ENCODE results near the gene SRGAP2B.
"Not testable (repeated sequence)": the region's sequence is repeated elsewhere in the genome, so short reads cannot be mapped to it uniquely, and the experiment has no call there.

DNA sequence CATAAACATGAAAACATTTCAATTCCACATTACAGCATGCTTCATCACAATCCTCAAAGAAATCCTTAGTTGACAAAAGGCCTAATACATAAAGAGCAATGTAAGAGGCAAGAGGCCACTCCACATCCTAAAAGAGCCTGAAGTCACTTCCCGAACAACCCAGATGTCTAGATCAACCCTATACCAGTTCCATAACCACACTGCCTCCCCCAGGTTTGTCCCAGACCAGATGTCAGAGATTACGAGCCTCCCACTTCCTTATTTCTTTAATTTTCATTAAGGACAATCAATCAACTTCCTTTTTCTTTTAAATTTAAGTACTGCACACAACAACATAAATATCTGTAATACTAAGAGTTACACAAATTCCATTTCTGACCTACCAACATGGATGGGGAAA is 15.4 kb downstream of the SRGAP2B start:
- TF ChIP-seq, protein P1, sequence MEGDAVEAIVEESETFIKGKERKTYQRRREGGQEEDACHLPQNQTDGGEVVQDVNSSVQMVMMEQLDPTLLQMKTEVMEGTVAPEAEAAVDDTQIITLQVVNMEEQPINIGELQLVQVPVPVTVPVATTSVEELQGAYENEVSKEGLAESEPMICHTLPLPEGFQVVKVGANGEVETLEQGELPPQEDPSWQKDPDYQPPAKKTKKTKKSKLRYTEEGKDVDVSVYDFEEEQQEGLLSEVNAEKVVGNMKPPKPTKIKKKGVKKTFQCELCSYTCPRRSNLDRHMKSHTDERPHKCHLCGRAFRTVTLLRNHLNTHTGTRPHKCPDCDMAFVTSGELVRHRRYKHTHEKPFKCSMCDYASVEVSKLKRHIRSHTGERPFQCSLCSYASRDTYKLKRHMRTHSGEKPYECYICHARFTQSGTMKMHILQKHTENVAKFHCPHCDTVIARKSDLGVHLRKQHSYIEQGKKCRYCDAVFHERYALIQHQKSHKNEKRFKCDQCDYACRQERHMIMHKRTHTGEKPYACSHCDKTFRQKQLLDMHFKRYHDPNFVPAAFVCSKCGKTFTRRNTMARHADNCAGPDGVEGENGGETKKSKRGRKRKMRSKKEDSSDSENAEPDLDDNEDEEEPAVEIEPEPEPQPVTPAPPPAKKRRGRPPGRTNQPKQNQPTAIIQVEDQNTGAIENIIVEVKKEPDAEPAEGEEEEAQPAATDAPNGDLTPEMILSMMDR (IDR thresholded peaks at IDR 0.05; ENCODE audit: borderline replicate concordance, extremely low read depth, low read length, poor library complexity, severe bottlenecking) = not testable (repeated sequence)
- TF ChIP-seq EZH2 (IDR thresholded peaks at IDR 0.05; ENCODE audit: borderline replicate concordance, low read depth, low read length, severe bottlenecking) = not testable (repeated sequence)
